ENCODE data around the gene RBM20.

DNA sequence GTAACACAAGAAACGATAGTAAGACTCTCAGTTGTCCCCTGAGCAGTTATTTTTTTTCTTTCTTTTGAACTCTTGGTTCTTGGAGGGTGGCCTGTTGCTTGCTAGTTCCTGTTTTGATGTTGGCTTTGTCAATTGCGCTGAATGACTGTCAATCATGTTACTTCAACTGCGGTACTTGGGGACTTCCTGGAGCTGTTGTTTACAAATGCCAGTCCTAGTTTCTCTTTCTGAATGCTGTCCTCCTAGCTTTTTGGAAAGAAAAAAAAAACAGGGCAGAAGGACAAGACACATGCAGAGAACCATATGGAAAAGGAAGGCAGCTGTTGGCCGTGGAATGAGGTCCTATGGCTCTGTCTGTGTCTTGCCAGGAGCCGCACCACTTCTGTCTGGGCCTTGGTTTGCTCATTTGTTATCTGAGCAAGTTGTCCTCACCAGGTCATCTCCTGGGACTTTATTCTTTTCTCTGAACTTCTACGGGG is 220.6 kb downstream of the RBM20 start:
- TF ChIP-seq, protein P1, sequence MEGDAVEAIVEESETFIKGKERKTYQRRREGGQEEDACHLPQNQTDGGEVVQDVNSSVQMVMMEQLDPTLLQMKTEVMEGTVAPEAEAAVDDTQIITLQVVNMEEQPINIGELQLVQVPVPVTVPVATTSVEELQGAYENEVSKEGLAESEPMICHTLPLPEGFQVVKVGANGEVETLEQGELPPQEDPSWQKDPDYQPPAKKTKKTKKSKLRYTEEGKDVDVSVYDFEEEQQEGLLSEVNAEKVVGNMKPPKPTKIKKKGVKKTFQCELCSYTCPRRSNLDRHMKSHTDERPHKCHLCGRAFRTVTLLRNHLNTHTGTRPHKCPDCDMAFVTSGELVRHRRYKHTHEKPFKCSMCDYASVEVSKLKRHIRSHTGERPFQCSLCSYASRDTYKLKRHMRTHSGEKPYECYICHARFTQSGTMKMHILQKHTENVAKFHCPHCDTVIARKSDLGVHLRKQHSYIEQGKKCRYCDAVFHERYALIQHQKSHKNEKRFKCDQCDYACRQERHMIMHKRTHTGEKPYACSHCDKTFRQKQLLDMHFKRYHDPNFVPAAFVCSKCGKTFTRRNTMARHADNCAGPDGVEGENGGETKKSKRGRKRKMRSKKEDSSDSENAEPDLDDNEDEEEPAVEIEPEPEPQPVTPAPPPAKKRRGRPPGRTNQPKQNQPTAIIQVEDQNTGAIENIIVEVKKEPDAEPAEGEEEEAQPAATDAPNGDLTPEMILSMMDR (IDR thresholded peaks at IDR 0.05) = no peak
- TF ChIP-seq EZH2 (IDR thresholded peaks at IDR 0.05) = no peak

Measured in neural progenitor cell (in vitro differentiated cells).